IMR-90 (cell line): Measurements from ENCODE around the gene DNAJC27. TPM values are rescaled to one million over a fixed set of nuclear protein-coding genes. Genes with fewer than 3 reads are reported as not detected.

Source experiments
- ATAC-seq: fragments of 200-7000 bp; cut with Tn5 transposase; 2 replicates; pipeline ENCODE4 v1.9.1; 2020; ENCODE audit warnings: low read depth, mild to moderate bottlenecking, moderate library complexity
- BruUV-seq: library from RNA; stranded (reverse); fragments of 400-500 nt; replicated peaks from 2 replicates; lab custom pipeline; 2021; lab: Mats Ljungman, UMichigan
- CTCF ChIA-PET: fragments of 300-600 bp; formaldehyde crosslinking; extraction: SDS; loops from one replicate; lab custom pipeline; 2021; ENCODE audit warnings: antibody characterized with exemption; lab: Yijun Ruan, JAX
- POLR2A ChIA-PET: fragments of 300-600 bp; sonication (Branson Sonifier 250); formaldehyde crosslinking; loops from one replicate; lab custom pipeline; 2022; ENCODE audit warnings: antibody characterized with exemption; ENCODE audit not compliant: unreplicated experiment; lab: Charles Lee
- DNase-seq: peaks from one replicate; pipeline ENCODE4 v3.0.0; 2013
- H2AFZ ChIP-seq: replicated peaks from 2 replicates; pipeline ENCODE3; 2013; ENCODE audit warnings: low read length, mild to moderate bottlenecking; ENCODE audit not compliant: poor library complexity
- H2AK5ac ChIP-seq: 2 replicates; pipeline ENCODE4 v1.6.1; 2013; ENCODE audit warnings: low read depth, low read length, inconsistent platforms
- H2AK9ac ChIP-seq: replicated peaks from 2 replicates; pipeline ENCODE3; 2013; ENCODE audit warnings: mild to moderate bottlenecking, low read depth, low read length, moderate library complexity; ENCODE audit not compliant: poor library complexity
- H2BK120ac ChIP-seq: 2 replicates; pipeline ENCODE4 v1.6.1; 2013; ENCODE audit warnings: low read depth, low read length, inconsistent platforms
- H2BK15ac ChIP-seq: 3 replicates; pipeline ENCODE4 v1.6.1; 2013; ENCODE audit warnings: low read depth, low read length, inconsistent platforms
- H2BK20ac ChIP-seq: 2 replicates; pipeline ENCODE4 v1.6.1; 2013; ENCODE audit warnings: low read depth, mild to moderate bottlenecking, inconsistent platforms, low read length, moderate library complexity
- H2BK5ac ChIP-seq: 2 replicates; pipeline ENCODE4 v1.6.1; 2013; ENCODE audit warnings: mild to moderate bottlenecking, low read depth, low read length, inconsistent platforms; ENCODE audit not compliant: poor library complexity, severe bottlenecking
- H3K14ac ChIP-seq: replicated peaks from 2 replicates; pipeline ENCODE4 v1.6.1; 2013; ENCODE audit warnings: low read depth, low read length, inconsistent platforms
- H3K18ac ChIP-seq: 2 replicates; pipeline ENCODE4 v1.6.1; 2013; ENCODE audit warnings: low read depth, low read length, control low read depth
- H3K23ac ChIP-seq: 2 replicates; pipeline ENCODE4 v1.6.1; 2013; ENCODE audit warnings: low read depth, low read length, inconsistent platforms
- H3K27ac ChIP-seq: 2 replicates; pipeline ENCODE4 v1.5.1; 2013; ENCODE audit warnings: mild to moderate bottlenecking, control low read depth, low read length; ENCODE audit not compliant: insufficient read depth
- H3K27me3 ChIP-seq: 2 replicates; pipeline ENCODE4 v1.6.1; 2013; ENCODE audit warnings: low read length; ENCODE audit not compliant: control insufficient read depth, insufficient read depth
- H3K36me3 ChIP-seq: 2 replicates; pipeline ENCODE4 v1.6.1; 2013; ENCODE audit warnings: low read length, mixed read lengths; ENCODE audit not compliant: control insufficient read depth, insufficient read depth
- H3K4ac ChIP-seq: 2 replicates; pipeline ENCODE4 v1.6.1; 2013; ENCODE audit warnings: low read depth, low read length, inconsistent platforms
- H3K4me1 ChIP-seq: 2 replicates; pipeline ENCODE4 v1.6.1; 2013; ENCODE audit warnings: low read length, mixed read lengths; ENCODE audit not compliant: control insufficient read depth, insufficient read depth
- H3K4me2 ChIP-seq: 2 replicates; pipeline ENCODE4 v1.6.1; 2013; ENCODE audit warnings: low read depth, mild to moderate bottlenecking, control low read depth, low read length, moderate library complexity
- H3K4me3 ChIP-seq: 2 replicates; pipeline ENCODE4 v1.5.1; 2013; ENCODE audit warnings: low read depth, mild to moderate bottlenecking, control low read depth, low read length, moderate library complexity; ENCODE audit not compliant: insufficient read depth
- H3K56ac ChIP-seq: 2 replicates; pipeline ENCODE4 v1.6.1; 2013; ENCODE audit warnings: low read length, inconsistent platforms; ENCODE audit not compliant: insufficient read depth; ENCODE audit errors: extremely low read depth
- H3K79me1 ChIP-seq, 2 experiments: 2 replicates each; pipeline ENCODE4 v1.6.1; 2013; ENCODE audit warnings: low read length in 2 of 2, inconsistent platforms in 1 of 2, low read depth in 1 of 2
- H3K9ac ChIP-seq: 2 replicates; pipeline ENCODE4 v1.6.1; 2013; ENCODE audit warnings: low read depth, low read length, control low read depth
- H3K9me1 ChIP-seq: 2 replicates; pipeline ENCODE4 v1.6.1; 2013; ENCODE audit warnings: low read length, inconsistent platforms; ENCODE audit not compliant: insufficient read depth
- H3K9me3 ChIP-seq: 2 replicates; pipeline ENCODE4 v1.6.1; 2013; ENCODE audit warnings: low read length; ENCODE audit not compliant: control insufficient read depth, insufficient read depth
- H4K20me1 ChIP-seq: 2 replicates; pipeline ENCODE4 v1.6.1; 2013; ENCODE audit warnings: low read length, inconsistent platforms; ENCODE audit not compliant: insufficient read depth
- H4K5ac ChIP-seq: 2 replicates; pipeline ENCODE4 v1.6.1; 2013; ENCODE audit warnings: mild to moderate bottlenecking, low read depth, low read length, control low read depth
- H4K8ac ChIP-seq, 2 experiments: 2 replicates each; pipeline ENCODE4 v1.6.1; 2013; ENCODE audit warnings: low read depth in 2 of 2, low read length in 2 of 2, control low read depth in 1 of 2, inconsistent platforms in 1 of 2
- H4K91ac ChIP-seq: 2 replicates; pipeline ENCODE4 v1.6.1; 2013; ENCODE audit warnings: low read depth, low read length, inconsistent platforms; ENCODE audit not compliant: insufficient read depth
- WGBS, 2 experiments: methylation state at CpG; one replicate each; pipeline versions ENCODE4 v1.1.5 to v1.1.7; 2013; ENCODE audit warnings: missing lambda C conversion rate in 2 of 2; ENCODE audit not compliant: insufficient read length in 1 of 2; ENCODE audit errors: extremely low coverage in 2 of 2; 5-methylcytosine and 5-hydroxymethylcytosine counted together
- dilution Hi-C: fragments of 300-500 bp; cut with HindIII; formaldehyde crosslinking; loops from one replicate; pipeline ENCODE4 v1.14.3; 2018; ENCODE audit warnings: low sequenced_read_pairs; ENCODE audit not compliant: unreplicated experiment
- in situ Hi-C: fragments of 300-500 bp; cut with MboI; formaldehyde crosslinking; loops from 3 replicates; pipeline ENCODE4 v1.14.3; 2019; ENCODE audit warnings: low sequenced_read_pairs, inconsistent platforms, mixed read lengths
- intact Hi-C: fragments of 100-400 bp; cut with micrococcal nuclease; formaldehyde crosslinking; loops from 2 replicates; pipeline ENCODE4 v1.10.0; 2022
- polyA plus RNA-seq, 3 experiments: library from polyadenylated mRNA; depleted of rRNA; stranded (reverse); fragments of >200 nt; gene quantifications; 2 replicates each; pipeline ENCODE4 v1.2.3, GENCODE V29; 2012; ENCODE audit warnings: low replicate concordance in 1 of 3
- total RNA-seq: library from RNA; depleted of rRNA; stranded (reverse); fragments of >200 nt; gene quantifications from 2 replicates; pipeline ENCODE4 v1.2.3, GENCODE V29; 2012
- TF ChIP-seq, protein P1 (sequence below): conservative IDR thresholded peaks from 2 replicates; pipeline ENCODE4 v1.5.1; 2012; ENCODE audit warnings: mild to moderate bottlenecking, low read depth, low read length, improper control_type of control experiment
- TF ChIP-seq, protein P2 (sequence below): fragments of 150-350 bp; IDR thresholded peaks from 2 replicates; pipeline ENCODE4 v1.6.1; 2016; ENCODE audit warnings: low read depth, mild to moderate bottlenecking, low read length, moderate library complexity, borderline replicate concordance

The DNAJC27 gene
- total and polyA plus RNA-seq, 2 of the 4 experiments (the other 2 are of a cell fraction) = 1.6 to 2.0 TPM

DNA sequence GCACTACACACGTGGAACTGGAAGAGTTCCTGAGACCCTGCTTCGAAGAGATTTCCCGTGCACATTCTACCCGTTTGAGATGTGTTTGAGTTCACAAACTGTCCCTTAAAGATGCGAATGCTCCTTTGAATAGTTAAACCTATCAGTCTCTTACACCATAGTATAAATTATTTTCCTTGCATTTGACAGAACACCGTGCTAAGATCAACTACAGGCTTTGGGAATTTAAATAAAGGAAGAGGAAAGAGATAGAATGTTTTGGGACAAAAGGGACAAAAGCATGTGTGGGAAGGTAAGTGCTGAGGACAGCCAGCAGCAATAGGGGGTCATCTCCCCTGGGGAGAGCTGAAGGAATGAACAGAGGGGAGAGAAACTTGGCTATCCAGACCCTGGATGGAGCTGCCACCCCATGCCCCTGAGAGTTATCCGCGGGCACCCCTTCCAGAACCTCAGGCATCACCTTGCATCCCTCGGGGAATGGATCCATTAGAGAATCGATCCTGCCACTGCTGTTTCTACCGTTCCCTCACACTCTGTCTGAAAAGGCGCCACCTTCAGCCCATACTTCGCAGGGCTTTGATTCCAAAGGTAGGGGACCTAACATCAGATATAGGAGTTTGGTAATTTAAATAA, 50.8 kb downstream of the DNAJC27 start:
- Histone ChIP-seq H3K18ac (no peak overlapping the region), H4K5ac (no peak overlapping the region), H2BK120ac (no peak overlapping the region), H3K4me3 (peak overlapping the region; percentile 68), H3K14ac (no peak overlapping the region), H3K56ac (peak overlapping the region; percentile 0; the same call in 1 of the 2 replicates), H2AFZ (peak overlapping the region; percentile 94), H2BK20ac (no peak overlapping the region), H3K9me1 (peaks cover 13% of the 10 kb centered on the region), H3K9ac (peak overlapping the region; percentile 53; the same call in 1 of the 2 replicates), H4K20me1 (peaks cover 10% of the 10 kb centered on the region), H3K27me3 (no peaks in the 10 kb centered on the region), H2AK9ac (peak overlapping the region; percentile 23), H3K4ac (peak overlapping the region; percentile 68), H4K8ac (peak overlapping the region in 1 of 2 experiments; percentile 50; a peak in 1 of 4 replicates), H3K36me3 (peaks cover 11% of the 10 kb centered on the region; the same call in 1 of the 2 replicates), H3K4me1 (peaks cover 22% of the 10 kb centered on the region; the same call in 1 of the 2 replicates), H2BK15ac (no peak overlapping the region), H3K9me3 (no peaks in the 10 kb centered on the region), H3K27ac (no peak overlapping the region; the same call in 1 of the 2 replicates), H3K4me2 (peak overlapping the region; percentile 98), H2AK5ac (no peak overlapping the region), H4K91ac (no peak overlapping the region; the same call in 1 of the 2 replicates), H3K23ac (peak overlapping the region; percentile 76), H3K79me1 (peaks cover 3 to 27% of the 10 kb centered on the region in 2 experiments; a peak in 3 of 4 replicates), H2BK5ac (no peak overlapping the region)
- DNase-seq = no peak
- dilution Hi-C loops (no loop called here), in situ Hi-C loops (no loop called here), intact Hi-C loops (loop anchor here (5.0 kb wide), 1 partner anchor 509 kb away; no protein-coding TSS in a partner anchor)
- ChIA-PET POLR2A (no interaction called here), CTCF (no interaction called here)
- no peak for ATAC-seq
- TF ChIP-seq, protein P1, sequence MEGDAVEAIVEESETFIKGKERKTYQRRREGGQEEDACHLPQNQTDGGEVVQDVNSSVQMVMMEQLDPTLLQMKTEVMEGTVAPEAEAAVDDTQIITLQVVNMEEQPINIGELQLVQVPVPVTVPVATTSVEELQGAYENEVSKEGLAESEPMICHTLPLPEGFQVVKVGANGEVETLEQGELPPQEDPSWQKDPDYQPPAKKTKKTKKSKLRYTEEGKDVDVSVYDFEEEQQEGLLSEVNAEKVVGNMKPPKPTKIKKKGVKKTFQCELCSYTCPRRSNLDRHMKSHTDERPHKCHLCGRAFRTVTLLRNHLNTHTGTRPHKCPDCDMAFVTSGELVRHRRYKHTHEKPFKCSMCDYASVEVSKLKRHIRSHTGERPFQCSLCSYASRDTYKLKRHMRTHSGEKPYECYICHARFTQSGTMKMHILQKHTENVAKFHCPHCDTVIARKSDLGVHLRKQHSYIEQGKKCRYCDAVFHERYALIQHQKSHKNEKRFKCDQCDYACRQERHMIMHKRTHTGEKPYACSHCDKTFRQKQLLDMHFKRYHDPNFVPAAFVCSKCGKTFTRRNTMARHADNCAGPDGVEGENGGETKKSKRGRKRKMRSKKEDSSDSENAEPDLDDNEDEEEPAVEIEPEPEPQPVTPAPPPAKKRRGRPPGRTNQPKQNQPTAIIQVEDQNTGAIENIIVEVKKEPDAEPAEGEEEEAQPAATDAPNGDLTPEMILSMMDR = peak; percentile 26; the same call in 1 of the 2 replicates
- TF ChIP-seq, protein P2, sequence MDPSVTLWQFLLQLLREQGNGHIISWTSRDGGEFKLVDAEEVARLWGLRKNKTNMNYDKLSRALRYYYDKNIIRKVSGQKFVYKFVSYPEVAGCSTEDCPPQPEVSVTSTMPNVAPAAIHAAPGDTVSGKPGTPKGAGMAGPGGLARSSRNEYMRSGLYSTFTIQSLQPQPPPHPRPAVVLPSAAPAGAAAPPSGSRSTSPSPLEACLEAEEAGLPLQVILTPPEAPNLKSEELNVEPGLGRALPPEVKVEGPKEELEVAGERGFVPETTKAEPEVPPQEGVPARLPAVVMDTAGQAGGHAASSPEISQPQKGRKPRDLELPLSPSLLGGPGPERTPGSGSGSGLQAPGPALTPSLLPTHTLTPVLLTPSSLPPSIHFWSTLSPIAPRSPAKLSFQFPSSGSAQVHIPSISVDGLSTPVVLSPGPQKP = no peak
- WGBS, 2 experiments = 72% methylated on average over 3 of the region's 13 CpGs; no CpG with 5 or more reads in 1 of the 2 experiments
- no TSS peak for BruUV-seq
